Measurements from ENCODE around the gene CABP4. TPM values are rescaled to one million over a fixed set of nuclear protein-coding genes. Genes with fewer than 3 reads are reported as not detected.
A peak's percentile ranks its signal among the peaks of the same experiment; 100 is the strongest.

CABP4 gene
- total RNA-seq, 1 experiment from 2014 or later, result not detected

GRCh38 chr11:67431346-67432249, 23.6 kb upstream of the CABP4 start:
- Histone ChIP-seq H3K4me1 (peaks cover 4% of the 10 kb centered on the region; the same call in 1 of the 2 replicates), H3K4me3 (ENCODE audit: low read depth, low read length) (no peak overlapping the region), H3K9me3 (no peaks in the 10 kb centered on the region), H3K27me3 (replicated peaks; ENCODE audit: control insufficient read depth, insufficient read depth, low read length) (no peaks in the 10 kb centered on the region), H3K36me3 (ENCODE audit: control insufficient read depth, insufficient read depth, low read length) (peaks cover 13% of the 10 kb centered on the region)
- DNase-seq, result no peak
- no peaks in the 10 kb centered on the region for H3K4me1 Mint-ChIP-seq (ENCODE audit: low read depth, unreplicated experiment)
- no peaks in the 10 kb centered on the region for H3K9me3 Mint-ChIP-seq (ENCODE audit: unreplicated experiment)
- peaks cover 66% of the 10 kb centered on the region for H3K36me3 Mint-ChIP-seq (ENCODE audit: insufficient read depth, unreplicated experiment)
- BruUV-seq (replicated peaks), result no TSS peak
- ChIA-PET CTCF (no interaction called here), POLR2A (interaction anchor here (0.5 kb wide), 1 partner anchor 12 kb away, joined by 3 read pairs; the partner anchor contains the start of gene CORO1B)
- no peak overlapping the region for H3K4me3 Mint-ChIP-seq (ENCODE audit: unreplicated experiment)
- intact Hi-C loops (cut with micrococcal nuclease; ENCODE audit: unreplicated experiment), result no loop called here
- H3K27ac Mint-ChIP-seq (ENCODE audit: unreplicated experiment), result peak overlapping the region; percentile 50
- no peaks in the 10 kb centered on the region for H3K27me3 Mint-ChIP-seq (ENCODE audit: insufficient read depth, unreplicated experiment)
- TF ChIP-seq, protein P1, sequence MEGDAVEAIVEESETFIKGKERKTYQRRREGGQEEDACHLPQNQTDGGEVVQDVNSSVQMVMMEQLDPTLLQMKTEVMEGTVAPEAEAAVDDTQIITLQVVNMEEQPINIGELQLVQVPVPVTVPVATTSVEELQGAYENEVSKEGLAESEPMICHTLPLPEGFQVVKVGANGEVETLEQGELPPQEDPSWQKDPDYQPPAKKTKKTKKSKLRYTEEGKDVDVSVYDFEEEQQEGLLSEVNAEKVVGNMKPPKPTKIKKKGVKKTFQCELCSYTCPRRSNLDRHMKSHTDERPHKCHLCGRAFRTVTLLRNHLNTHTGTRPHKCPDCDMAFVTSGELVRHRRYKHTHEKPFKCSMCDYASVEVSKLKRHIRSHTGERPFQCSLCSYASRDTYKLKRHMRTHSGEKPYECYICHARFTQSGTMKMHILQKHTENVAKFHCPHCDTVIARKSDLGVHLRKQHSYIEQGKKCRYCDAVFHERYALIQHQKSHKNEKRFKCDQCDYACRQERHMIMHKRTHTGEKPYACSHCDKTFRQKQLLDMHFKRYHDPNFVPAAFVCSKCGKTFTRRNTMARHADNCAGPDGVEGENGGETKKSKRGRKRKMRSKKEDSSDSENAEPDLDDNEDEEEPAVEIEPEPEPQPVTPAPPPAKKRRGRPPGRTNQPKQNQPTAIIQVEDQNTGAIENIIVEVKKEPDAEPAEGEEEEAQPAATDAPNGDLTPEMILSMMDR (IDR thresholded peaks at IDR 0.05; ENCODE audit: insufficient read depth in 1 of 2, low read depth in 1 of 2, low read length in 1 of 2, severe bottlenecking in 1 of 2, unreplicated experiment in 1 of 2), result no peak

DNA sequence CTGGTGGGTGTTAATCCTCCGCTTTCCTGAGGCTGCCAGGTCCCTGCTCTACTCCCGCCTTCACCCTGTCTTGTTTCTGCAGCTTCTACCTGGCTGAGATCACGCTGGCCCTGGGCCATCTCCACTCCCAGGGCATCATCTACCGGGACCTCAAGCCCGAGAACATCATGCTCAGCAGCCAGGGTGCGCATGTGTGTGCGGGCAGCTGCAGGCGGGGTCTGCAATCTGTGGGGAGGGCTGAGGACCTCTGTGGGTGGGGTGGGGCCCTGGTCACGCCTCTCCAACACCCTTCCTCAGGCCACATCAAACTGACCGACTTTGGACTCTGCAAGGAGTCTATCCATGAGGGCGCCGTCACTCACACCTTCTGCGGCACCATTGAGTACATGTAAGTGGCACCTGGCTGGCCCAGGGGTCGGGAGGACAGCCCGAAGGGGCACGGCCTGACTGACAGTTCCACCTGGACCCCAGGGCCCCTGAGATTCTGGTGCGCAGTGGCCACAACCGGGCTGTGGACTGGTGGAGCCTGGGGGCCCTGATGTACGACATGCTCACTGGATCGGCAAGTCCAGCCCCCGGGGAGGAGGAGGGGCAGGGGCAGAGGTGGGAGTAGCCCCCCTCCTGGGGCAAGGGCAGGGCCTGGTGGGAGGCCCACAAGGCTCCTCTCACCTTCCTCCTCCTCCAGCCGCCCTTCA, 22.4 kb upstream of the CABP4 start:
- no peak for DNase-seq
- Histone ChIP-seq H3K4me1 (peaks cover 4% of the 10 kb centered on the region; the same call in 1 of the 2 replicates), H3K27me3 (replicated peaks; ENCODE audit: control insufficient read depth, insufficient read depth, low read length) (no peaks in the 10 kb centered on the region), H3K9me3 (no peaks in the 10 kb centered on the region), H3K36me3 (ENCODE audit: control insufficient read depth, insufficient read depth, low read length) (peaks cover 17% of the 10 kb centered on the region), H3K4me3 (ENCODE audit: low read depth, low read length) (no peak overlapping the region)
- no peaks in the 10 kb centered on the region for H3K9me3 Mint-ChIP-seq (ENCODE audit: unreplicated experiment)
- TF ChIP-seq, protein P1 (IDR thresholded peaks at IDR 0.05; ENCODE audit: insufficient read depth in 1 of 2, low read depth in 1 of 2, low read length in 1 of 2, severe bottlenecking in 1 of 2, unreplicated experiment in 1 of 2), result no peak
- intact Hi-C loops (cut with micrococcal nuclease; ENCODE audit: unreplicated experiment), result no loop called here
- no peak overlapping the region for H3K4me3 Mint-ChIP-seq (ENCODE audit: unreplicated experiment)
- ChIA-PET CTCF (no interaction called here), POLR2A (no interaction called here)
- peaks cover 76% of the 10 kb centered on the region for H3K36me3 Mint-ChIP-seq (ENCODE audit: insufficient read depth, unreplicated experiment)
- H3K4me1 Mint-ChIP-seq (ENCODE audit: low read depth, unreplicated experiment), result no peaks in the 10 kb centered on the region
- BruUV-seq (replicated peaks), result no TSS peak
- no peaks in the 10 kb centered on the region for H3K27me3 Mint-ChIP-seq (ENCODE audit: insufficient read depth, unreplicated experiment)
- H3K27ac Mint-ChIP-seq (ENCODE audit: unreplicated experiment), result no peak overlapping the region

- no peaks in the 10 kb centered on the region for H3K27me3 Mint-ChIP-seq (ENCODE audit: insufficient read depth, unreplicated experiment)
- H3K36me3 Mint-ChIP-seq (ENCODE audit: insufficient read depth, unreplicated experiment), result peaks cover 76% of the 10 kb centered on the region
- no peak overlapping the region for H3K27ac Mint-ChIP-seq (ENCODE audit: unreplicated experiment)
- ChIA-PET CTCF (no interaction called here), POLR2A (interaction anchor here (0.6 kb wide), 1 partner anchor 32 kb away, joined by 6 read pairs; the partner anchor contains the start of gene PPP1CA)
- peaks cover 17% of the 10 kb centered on the region for H3K36me3 ChIP-seq (ENCODE audit: control insufficient read depth, insufficient read depth, low read length)
- no TSS peak for BruUV-seq (replicated peaks)
- no peak for DNase-seq
- no peaks in the 10 kb centered on the region for H3K4me1 Mint-ChIP-seq (ENCODE audit: low read depth, unreplicated experiment)
- TF ChIP-seq, protein P1 (IDR thresholded peaks at IDR 0.05; ENCODE audit: insufficient read depth in 1 of 2, low read depth in 1 of 2, low read length in 1 of 2, severe bottlenecking in 1 of 2, unreplicated experiment in 1 of 2), result no peak
- no peaks in the 10 kb centered on the region for H3K9me3 ChIP-seq
- intact Hi-C loops (cut with micrococcal nuclease; ENCODE audit: unreplicated experiment), result no loop called here
- H3K9me3 Mint-ChIP-seq (ENCODE audit: unreplicated experiment), result no peaks in the 10 kb centered on the region
- no peak overlapping the region for H3K4me3 ChIP-seq (ENCODE audit: low read depth, low read length)
- peaks cover 4% of the 10 kb centered on the region; the same call in 1 of the 2 replicates for H3K4me1 ChIP-seq
- H3K27me3 ChIP-seq (replicated peaks; ENCODE audit: control insufficient read depth, insufficient read depth, low read length), result no peaks in the 10 kb centered on the region
- H3K4me3 Mint-ChIP-seq (ENCODE audit: unreplicated experiment), result no peak overlapping the region
Measured at GRCh38 chr11:67433536-67434394, 21.4 kb upstream of the CABP4 start.
